GM12891 (cell line): ENCODE results near the gene NPAS2.

ENCODE experiments used
- DNase-seq: peaks from one replicate; pipeline ENCODE4 v3.0.0; 2011; ENCODE audit warnings: low spot score; ENCODE audit not compliant: insufficient read length
- FAIRE-seq: peaks from 2 replicates; lab custom pipeline; 2011; peaks lifted over from hg19 to GRCh38; lab: Jason Lieb, UNC
- PAX5 ChIP-seq: IDR thresholded peaks from 2 replicates; pipeline ENCODE4 v1.6.1; 2011; ENCODE audit warnings: low read length, moderate library complexity, mild to moderate bottlenecking; ENCODE audit not compliant: insufficient read depth, severe bottlenecking
- POLR2A ChIP-seq: IDR thresholded peaks from 2 replicates; pipeline ENCODE4 v1.6.1; 2011; ENCODE audit warnings: low read depth, low read length, control low read depth
- POLR2AphosphoS5 ChIP-seq: IDR thresholded peaks from 2 replicates; pipeline ENCODE4 v1.6.1; 2011; ENCODE audit warnings: low read depth, low read length, control low read depth
- POU2F2 ChIP-seq: IDR thresholded peaks from 2 replicates; pipeline ENCODE4 v1.6.1; 2011; ENCODE audit warnings: low read depth, mild to moderate bottlenecking, control low read depth, low read length, moderate library complexity
- SPI1 ChIP-seq: IDR thresholded peaks from 2 replicates; pipeline ENCODE4 v1.6.1; 2011; ENCODE audit warnings: low read depth, low read length, control low read depth
- TAF1 ChIP-seq: IDR thresholded peaks from 2 replicates; pipeline ENCODE4 v1.6.1; 2011; ENCODE audit warnings: low read depth, low read length, control low read depth

NPAS2 gene

DNA sequence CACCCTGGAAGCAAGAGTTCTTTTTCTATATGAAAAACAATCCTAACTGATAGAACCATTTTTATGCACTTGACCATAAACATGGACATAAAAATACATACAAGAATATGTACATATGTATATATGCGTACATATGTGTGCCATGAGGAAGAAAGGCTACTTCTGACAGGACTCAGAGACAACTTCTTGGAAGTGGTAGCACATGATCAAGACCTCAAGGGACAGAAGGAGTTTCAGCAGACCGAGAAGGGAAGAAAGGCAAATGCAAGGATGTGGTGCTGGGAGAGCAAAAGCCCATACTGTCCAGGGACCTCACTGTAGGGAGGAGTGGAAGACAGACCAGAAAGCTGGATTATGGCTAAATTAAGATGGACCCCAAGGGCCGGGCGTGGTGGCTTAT, 11.4 kb upstream of the NPAS2 start:
- no peak for DNase-seq
- TF ChIP-seq POLR2A, result no peak
- no peak for TF ChIP-seq TAF1
- TF ChIP-seq SPI1, result no peak
- no peak for TF ChIP-seq POLR2AphosphoS5
- no peak for FAIRE-seq

DNA sequence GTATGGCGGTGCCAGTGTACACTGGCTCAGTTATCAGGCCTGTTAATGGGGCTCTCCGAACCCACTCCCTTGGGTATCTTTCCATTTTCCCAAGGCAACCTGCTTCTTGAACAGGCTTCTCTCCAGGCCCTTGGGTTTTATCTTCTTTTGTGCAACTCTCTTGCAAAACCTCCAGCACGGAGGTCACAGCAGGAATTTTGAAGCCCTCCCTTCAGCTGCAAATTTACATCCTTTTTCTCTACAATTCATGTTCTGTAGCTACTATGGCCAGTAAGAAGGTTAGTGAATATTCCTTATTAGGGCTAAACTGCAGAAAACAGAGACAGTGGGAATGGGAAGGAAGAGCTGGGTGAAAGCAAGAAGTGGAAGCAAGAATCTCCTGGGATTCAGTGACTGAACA, 10.4 kb upstream of the NPAS2 start:
- DNase-seq (no peak), FAIRE-seq (no peak)
- TF ChIP-seq POLR2A (no peak), SPI1 (no peak)

GRCh38 chr2:100810603-100811145, 9.3 kb upstream of the NPAS2 start:
- FAIRE-seq (no peak), DNase-seq (no peak)
- TF ChIP-seq PAX5, result no peak
- TF ChIP-seq POLR2A, result no peak
- TF ChIP-seq POLR2AphosphoS5, result no peak
- no peak for TF ChIP-seq SPI1
- no peak for TF ChIP-seq TAF1
- TF ChIP-seq POU2F2, result no peak

DNA sequence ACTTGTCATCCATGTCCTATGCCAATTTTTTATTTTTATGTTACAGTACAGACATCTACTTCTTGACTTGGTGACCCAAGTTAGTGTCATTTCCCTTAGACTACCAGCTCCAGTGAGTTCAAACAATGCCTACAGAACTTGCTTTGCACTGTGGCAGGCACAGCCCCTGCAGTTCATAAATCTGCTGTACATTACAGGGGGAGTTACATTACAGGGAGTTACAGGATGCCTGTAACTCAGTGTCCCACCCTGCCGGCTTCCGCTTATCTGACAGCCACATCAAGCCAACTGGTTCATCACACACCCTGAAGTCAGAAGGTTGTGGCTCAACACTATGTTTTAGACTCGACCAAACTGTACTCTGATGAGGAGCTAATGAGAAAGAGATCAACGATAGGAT, 7.8 kb upstream of the NPAS2 start:
- FAIRE-seq (no peak), DNase-seq (no peak)
- TF ChIP-seq TAF1 (no peak), POLR2AphosphoS5 (no peak), POLR2A (no peak), POU2F2 (no peak), PAX5 (no peak), SPI1 (no peak)

DNA sequence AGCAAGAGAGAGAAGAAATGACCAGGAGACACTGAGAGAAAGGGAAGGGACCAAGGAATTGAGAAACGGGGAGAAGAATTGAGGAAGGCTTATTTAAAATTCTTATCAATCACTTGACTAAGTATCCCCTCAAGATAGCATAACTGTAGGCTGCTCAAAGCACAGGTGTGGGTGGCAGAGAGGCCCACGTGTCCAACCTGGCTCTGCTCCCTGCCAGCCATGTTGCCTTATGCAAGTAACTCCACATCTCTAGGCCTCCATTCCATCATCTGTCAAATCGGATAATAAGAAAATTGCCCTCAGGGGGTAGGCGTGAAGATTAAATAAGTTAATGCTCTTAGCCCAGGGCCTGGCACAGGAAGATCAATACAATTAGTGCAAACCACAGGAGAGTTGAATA, 7.4 kb upstream of the NPAS2 start:
- no peak for DNase-seq
- FAIRE-seq, result no peak
- no peak for TF ChIP-seq TAF1
- TF ChIP-seq POLR2AphosphoS5, result no peak
- no peak for TF ChIP-seq PAX5
- TF ChIP-seq SPI1, result no peak
- TF ChIP-seq POLR2A, result no peak

DNA sequence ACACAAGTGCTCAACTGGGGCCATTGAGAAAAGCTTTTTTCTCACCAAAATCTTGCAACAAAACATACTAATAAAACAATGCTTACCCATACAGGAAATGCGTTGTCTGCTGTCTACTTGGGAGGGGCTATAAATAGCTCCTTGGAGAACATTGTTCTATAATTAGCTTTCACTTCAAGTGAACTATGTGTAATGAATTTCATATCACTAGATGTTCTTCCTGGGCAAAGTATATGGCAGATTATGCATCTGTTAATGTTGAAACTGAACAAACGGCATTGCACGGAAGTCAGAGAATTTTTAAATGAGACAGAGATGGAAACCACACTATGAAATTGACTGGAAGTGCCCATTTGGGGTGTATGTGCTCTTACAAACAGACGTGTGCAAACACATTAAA, 6.4 kb upstream of the NPAS2 start:
- DNase-seq (no peak), FAIRE-seq (no peak)
- no peak for TF ChIP-seq POU2F2
- TF ChIP-seq PAX5, result no peak
- no peak for TF ChIP-seq SPI1
- TF ChIP-seq POLR2A, result no peak
- no peak for TF ChIP-seq TAF1
- no peak for TF ChIP-seq POLR2AphosphoS5

DNA sequence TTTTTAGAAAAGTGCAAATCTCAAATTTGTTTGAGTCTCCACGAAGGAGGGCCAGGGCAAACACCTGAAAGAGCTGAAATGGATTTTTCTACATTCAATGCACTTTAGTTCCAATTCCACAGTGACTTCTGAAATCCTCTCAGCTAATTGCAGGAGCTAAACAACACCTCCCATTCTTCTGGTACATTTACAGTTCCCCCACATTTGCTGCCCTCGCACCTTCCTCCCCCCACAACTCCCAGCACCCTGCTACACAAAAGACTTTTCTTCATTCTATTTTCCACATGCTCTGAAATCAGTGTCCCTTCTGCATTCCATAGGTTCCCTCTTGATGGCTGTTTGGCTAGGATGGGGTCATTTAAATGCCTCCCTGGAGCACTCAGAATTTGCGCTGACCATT, 5.9 kb upstream of the NPAS2 start:
- TF ChIP-seq POU2F2 (no peak), POLR2A (no peak), SPI1 (no peak), PAX5 (no peak), POLR2AphosphoS5 (no peak), TAF1 (no peak)
- DNase-seq (no peak), FAIRE-seq (no peak)

DNA sequence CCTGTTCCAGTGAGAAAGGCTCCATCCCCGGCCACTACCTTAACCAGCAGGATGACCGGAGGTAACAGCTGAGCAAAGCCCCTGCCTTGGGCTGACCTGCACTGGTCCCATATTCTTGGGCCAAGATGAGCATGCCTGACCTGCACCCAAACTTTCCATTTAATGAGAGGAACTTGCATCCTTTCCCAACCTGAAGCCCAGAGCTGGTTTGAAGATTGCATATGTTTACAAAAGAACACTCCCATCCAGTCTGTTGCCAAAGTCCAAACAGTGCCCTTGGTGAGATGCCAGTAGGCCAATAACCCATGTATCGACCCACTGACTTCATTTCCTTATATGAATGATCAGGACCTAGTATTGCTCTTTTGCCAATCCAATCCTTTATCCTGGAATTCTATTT, 5.5 kb upstream of the NPAS2 start:
- TF ChIP-seq PAX5 (no peak), SPI1 (no peak), POLR2AphosphoS5 (no peak), POLR2A (no peak), POU2F2 (no peak), TAF1 (no peak)
- no peak for DNase-seq
- FAIRE-seq, result no peak

DNA sequence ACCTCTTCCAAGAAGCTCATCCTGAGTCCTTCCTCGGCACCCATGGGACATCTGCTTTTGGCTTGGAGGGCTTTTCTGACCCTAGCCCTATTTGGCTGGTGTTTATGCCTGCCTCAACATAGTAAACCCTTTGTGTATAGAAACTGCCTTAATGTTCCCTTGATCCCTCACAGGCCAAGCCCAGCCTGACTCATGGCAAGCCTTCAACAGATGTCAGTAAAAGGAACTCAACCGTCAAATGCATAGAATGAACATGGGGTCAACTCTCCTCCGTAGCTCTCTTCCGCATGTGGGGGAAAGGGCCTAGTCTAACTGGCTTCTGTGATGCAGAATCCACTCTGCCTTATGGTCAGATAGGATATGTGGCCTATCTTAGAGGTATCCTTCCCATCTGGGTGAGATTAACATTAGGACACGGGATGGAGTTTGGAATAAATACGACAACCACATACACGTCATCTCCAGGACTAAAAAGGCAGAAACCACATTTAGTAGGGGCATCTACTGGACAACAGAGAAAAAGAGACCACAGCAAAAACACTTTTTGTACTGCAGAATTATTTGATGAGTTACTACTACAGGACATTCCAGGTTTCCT, 2.5 kb upstream of the NPAS2 start:
- FAIRE-seq (no peak), DNase-seq (no peak)
- TF ChIP-seq PAX5, result no peak
- no peak for TF ChIP-seq POLR2AphosphoS5
- TF ChIP-seq TAF1, result no peak
- TF ChIP-seq POU2F2, result no peak
- TF ChIP-seq SPI1, result no peak
- no peak for TF ChIP-seq POLR2A

DNA sequence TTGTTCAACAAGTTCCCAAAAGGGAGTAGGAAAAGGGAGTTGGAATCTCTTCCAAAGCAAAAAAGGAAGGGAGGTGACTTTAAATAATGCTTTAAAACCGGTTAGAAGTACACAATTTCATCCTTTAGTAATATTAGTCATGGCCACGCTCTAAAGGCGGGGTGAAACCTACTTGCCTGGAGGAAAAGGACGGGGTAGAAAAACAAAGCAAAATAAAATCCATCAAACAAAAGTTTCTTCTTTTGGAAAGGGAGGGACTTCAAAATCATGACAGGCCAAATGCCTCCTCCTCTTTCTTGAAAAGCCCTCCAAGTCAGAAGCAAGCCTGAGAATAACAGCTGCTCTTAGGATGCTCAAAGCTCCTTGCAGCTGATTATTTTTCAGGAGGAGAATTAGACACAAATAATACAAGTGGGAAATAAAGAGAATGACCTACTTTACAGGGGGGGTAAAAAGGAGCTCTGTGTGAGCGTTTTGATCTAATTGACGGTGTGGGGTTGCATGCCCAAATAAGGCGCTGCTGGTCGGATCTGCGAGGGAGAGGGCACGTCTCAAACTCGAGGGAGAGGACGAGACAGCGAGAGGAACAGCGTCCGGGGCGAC, 1.8 kb upstream of the NPAS2 start:
- FAIRE-seq (no peak), DNase-seq (no peak)
- TF ChIP-seq POU2F2 (no peak), POLR2A (no peak), PAX5 (no peak)
